ENCODE data around the gene ALPL. TPM values are rescaled to one million over a fixed set of nuclear protein-coding genes. Genes with fewer than 3 reads are reported as not detected.

ALPL gene
- total RNA-seq, 2 experiments from 2014 or later: not detected

DNA sequence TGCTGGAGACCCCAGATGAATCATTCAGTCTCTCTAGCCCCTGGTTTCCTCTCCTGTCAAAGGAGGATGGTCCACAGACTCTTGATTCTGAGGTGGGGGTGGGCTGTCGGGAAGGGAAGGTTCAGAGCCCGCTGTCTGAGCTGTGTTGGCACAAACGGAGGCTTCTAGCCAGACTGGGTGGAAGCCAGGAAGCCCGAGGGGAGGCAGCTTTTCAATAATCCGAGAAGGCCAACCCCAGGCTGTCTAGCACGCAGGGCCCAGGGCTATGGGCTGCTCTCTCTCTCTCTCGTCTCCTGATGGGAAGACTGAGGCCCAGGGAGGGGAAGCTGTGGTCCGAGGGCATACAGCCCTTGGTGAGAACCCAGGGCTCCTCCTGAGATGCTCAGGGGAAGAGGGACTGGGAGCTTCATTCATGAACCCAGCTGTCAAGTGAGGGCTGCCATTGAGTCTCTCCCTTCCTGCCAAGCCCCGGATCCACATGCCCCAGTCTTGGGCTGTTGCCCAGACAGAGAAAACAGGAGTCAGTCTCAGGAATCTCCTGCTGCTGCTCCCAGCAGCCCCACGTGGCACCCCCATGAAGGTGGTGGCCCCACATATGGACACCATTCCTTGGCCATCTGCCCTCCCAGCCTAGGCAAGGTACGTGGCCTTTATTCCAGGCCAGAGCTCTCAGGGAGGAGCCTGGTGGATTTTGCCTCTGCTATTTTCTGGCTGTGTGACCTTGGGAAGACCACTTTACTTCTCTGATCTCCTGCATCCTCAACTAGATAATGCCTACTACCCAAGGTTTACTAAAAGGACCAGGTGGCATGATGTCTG lies 115.6 kb downstream of the ALPL start:
- H3K27ac Mint-ChIP-seq: no peak overlapping the region
- peaks cover 18% of the 10 kb centered on the region for H3K27me3 Mint-ChIP-seq
- no peaks in the 10 kb centered on the region for H3K36me3 Mint-ChIP-seq
- H3K9me3 Mint-ChIP-seq: no peaks in the 10 kb centered on the region
- H3K4me1 Mint-ChIP-seq (ENCODE audit: low read depth): peaks cover 2% of the 10 kb centered on the region
- ChIA-PET CTCF (no interaction called here), POLR2A (no interaction called here)
- H3K4me3 Mint-ChIP-seq: no peak overlapping the region
- intact Hi-C loops (cut with micrococcal nuclease): no loop called here
- DNase-seq: no peak

DNA sequence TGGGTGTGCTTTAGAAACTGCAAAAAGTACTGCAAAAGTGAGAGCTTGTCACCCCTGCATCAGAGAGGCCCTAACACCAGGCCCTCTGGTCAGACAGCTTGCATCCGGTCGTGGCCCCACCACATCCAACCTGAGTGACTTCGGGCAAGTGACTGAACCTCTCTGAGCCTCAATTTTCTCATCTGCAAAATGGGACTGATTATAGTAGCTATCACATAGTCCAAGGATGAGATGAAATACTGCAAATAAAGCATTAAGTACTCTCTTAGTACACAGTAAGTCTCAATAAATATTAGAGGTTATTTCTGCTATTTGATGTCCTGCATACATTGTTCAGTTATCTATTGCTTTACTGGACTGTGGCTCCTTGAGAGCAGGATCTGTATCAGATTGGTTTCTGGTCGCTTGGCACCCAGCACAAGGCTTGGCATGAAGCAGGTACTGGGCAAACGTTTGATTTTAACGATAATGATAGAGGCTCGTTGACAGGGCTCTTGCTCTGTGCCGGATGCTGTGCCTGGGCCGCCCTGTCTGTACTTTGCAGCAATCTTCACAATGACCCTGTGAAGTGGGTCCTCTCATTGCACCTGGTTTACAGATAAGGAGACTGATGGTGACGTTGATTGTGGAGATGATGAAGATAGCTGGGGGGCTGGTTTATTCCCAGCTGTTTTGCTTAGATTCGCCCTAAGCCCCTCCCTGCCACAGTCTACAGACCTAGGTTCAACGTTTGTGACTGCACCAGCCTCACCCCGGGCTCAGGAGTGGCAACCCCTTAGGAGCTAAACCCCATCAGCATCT lies 116.4 kb downstream of the ALPL start:
- H3K9me3 Mint-ChIP-seq: no peaks in the 10 kb centered on the region
- CTCF ChIA-PET: no interaction called here
- H3K36me3 Mint-ChIP-seq: no peaks in the 10 kb centered on the region
- intact Hi-C loops (cut with micrococcal nuclease): no loop called here
- peaks cover 16% of the 10 kb centered on the region for H3K27me3 Mint-ChIP-seq
- H3K4me1 Mint-ChIP-seq (ENCODE audit: low read depth): peaks cover 2% of the 10 kb centered on the region
- H3K4me3 Mint-ChIP-seq: no peak overlapping the region
- DNase-seq: no peak
- no peak overlapping the region for H3K27ac Mint-ChIP-seq
- POLR2A ChIA-PET: no interaction called here

DNA sequence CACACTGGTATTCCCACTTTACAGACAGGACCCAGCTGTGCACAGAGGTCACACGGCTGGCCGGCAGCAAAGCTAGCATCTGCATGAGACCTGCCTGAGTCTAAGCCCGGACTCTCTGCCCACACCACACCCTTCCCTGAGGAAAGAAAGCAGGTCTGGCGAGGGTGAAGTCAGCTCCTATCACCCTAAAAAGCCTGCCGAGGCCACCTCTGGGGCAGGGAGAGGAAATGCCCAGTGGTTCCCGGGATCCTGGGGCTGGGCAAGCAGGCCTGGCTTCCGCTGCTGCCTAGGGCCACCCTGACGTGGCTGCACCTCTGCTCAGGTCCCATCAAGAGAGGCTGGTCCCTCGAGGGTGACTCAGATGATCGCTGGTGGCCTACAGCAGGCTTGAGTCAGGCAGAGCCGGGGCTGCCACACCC lies 117.7 kb downstream of the ALPL start:
- POLR2A ChIA-PET: no interaction called here
- no peaks in the 10 kb centered on the region for H3K36me3 Mint-ChIP-seq
- intact Hi-C loops (cut with micrococcal nuclease): no loop called here

More for the DNA sequence above, 117.7 kb downstream of the ALPL start:
- no peak for DNase-seq
- CTCF ChIA-PET: no interaction called here
- H3K27ac Mint-ChIP-seq: no peak overlapping the region
- peaks cover 10% of the 10 kb centered on the region for H3K27me3 Mint-ChIP-seq
- no peaks in the 10 kb centered on the region for H3K9me3 Mint-ChIP-seq
- no peaks in the 10 kb centered on the region for H3K4me1 Mint-ChIP-seq (ENCODE audit: low read depth)
- no peak overlapping the region for H3K4me3 Mint-ChIP-seq

Other genes with a start within 250 kb of the ALPL start
- 100 to 1,000 TPM; 137 to 144 TPM for gene ECE1, start 219.0 kb upstream of the ALPL start, total RNA-seq
- 1 to 10 TPM; 6.1 to 6.2 TPM for gene NBPF3, start 69.3 kb upstream of the ALPL start, total RNA-seq
- gene RAP1GAP, start 159.9 kb downstream of the ALPL start, total RNA-seq: 1 to 10 TPM; 1.1 to 1.7 TPM

All from activated CD4-positive, alpha-beta memory T cell treated with anti-CD3 and anti-CD28 coated beads for 36 hours (primary cell).